Transverse colon (tissue), 4 donors: ENCODE data around the gene ABLIM2. TPM values are rescaled to one million over a fixed set of nuclear protein-coding genes. Genes with fewer than 3 reads are reported as not detected.

ENCODE experiments used
- DNase-seq: peaks from one replicate; pipeline ENCODE4 v3.0.0-alpha.2; 2019
- H3K27ac ChIP-seq, 4 donors: fragments of 200-600 bp; sonication (generic); 2 replicates each; pipeline ENCODE4 v1.5.1; 2016 to 2018; ENCODE audit warnings: inconsistent platforms in 4 of 4
- H3K27me3 ChIP-seq: fragments of 200-600 bp; sonication (generic); 2 replicates; pipeline ENCODE4 v1.5.1; 2017; ENCODE audit warnings: inconsistent platforms
- H3K36me3 ChIP-seq, 4 donors: fragments of 200-600 bp; sonication (generic); 2 replicates each; pipeline ENCODE4 v1.5.1; 2017 to 2019; ENCODE audit warnings: inconsistent platforms in 4 of 4
- H3K4me1 ChIP-seq, 4 donors: fragments of 200-600 bp; sonication (generic); 2 replicates each; pipeline ENCODE4 v1.5.1; 2017 to 2020; ENCODE audit warnings: inconsistent platforms in 4 of 4
- H3K4me3 ChIP-seq, 4 donors: fragments of 200-600 bp; sonication (generic); 1 replicate in 1 of 4; 2 replicates in 3 of 4; pipeline versions ENCODE4 v1.5.1 to v1.6.1; 2017 to 2019; ENCODE audit warnings: inconsistent platforms in 4 of 4
- H3K9me3 ChIP-seq, 2 donors: fragments of 200-600 bp; sonication (generic); 2 replicates each; pipeline ENCODE4 v1.5.1; 2017 to 2019; ENCODE audit warnings: inconsistent platforms in 2 of 2
- CTCF ChIP-seq, 5 experiments: fragments of 200-600 bp in 3 of 5; fragments of 450-650 bp in 2 of 5; sonication (generic) in 3 of 5; IDR thresholded peaks; 1 replicate in 2 of 5; 2 replicates in 3 of 5; pipeline ENCODE4 v1.5.1; 2016 to 2017; ENCODE audit warnings: antibody characterized with exemption in 5 of 5, inconsistent platforms in 3 of 5, mild to moderate bottlenecking in 2 of 5, moderate library complexity in 1 of 5
- EP300 ChIP-seq: sonication (generic); formaldehyde crosslinking; IDR thresholded peaks from one replicate; pipeline ENCODE4 v1.6.1; 2017; ENCODE audit warnings: antibody characterized with exemption, low read depth
- POLR2A ChIP-seq: fragments of 450-650 bp; IDR thresholded peaks from one replicate; pipeline ENCODE4 v1.6.1; 2016; ENCODE audit warnings: antibody characterized with exemption, mild to moderate bottlenecking, moderate library complexity
- POLR2AphosphoS5 ChIP-seq, 3 donors: sonication (generic); formaldehyde crosslinking; IDR thresholded peaks; one replicate each; pipeline ENCODE4 v1.6.1; 2016; ENCODE audit warnings: antibody characterized with exemption in 3 of 3
- WGBS, 2 donors: methylation state at CpG; one replicate each; pipeline ENCODE4 v1.1.5; 2018; ENCODE audit warnings: low coverage in 1 of 2; 5-methylcytosine and 5-hydroxymethylcytosine counted together
- in situ Hi-C, 4 donors: fragments of 200-750 bp; cut with MboI; loops; one replicate each; pipeline versions ENCODE4 v1.15.0 to v1.15.1; 2017; ENCODE audit warnings: low sequenced_read_pairs in 3 of 4, low pct_ligation_motif_present in 1 of 4, low pct_unique_long_range_greater_than_20kb in 1 of 4
- intact Hi-C: fragments of 100-400 bp; cut with DNase I; formaldehyde crosslinking; loops from one replicate; pipeline ENCODE4 v1.15.1; 2023; ENCODE audit warnings: low total_unique reads
- total RNA-seq, 4 donors: library from RNA; depleted of rRNA; stranded (reverse); fragments of >200 nt; gene quantifications; one replicate each; pipeline ENCODE4 v1.1.0, GENCODE V29; 2016

The ABLIM2 gene
- total RNA-seq, 4 donors from 2014 or later = 3.2 to 58.4 (median 14.2) TPM

GRCh38 chr4:8168232-8168631, 9.6 kb upstream of the ABLIM2 start:
- WGBS, 2 donors = 82% methylated on average over 1 of the region's 1 CpG; no CpG with 5 or more reads in 1 of the 2 donors
- Histone ChIP-seq H3K36me3 (no peaks in the 10 kb centered on the region), H3K4me3 (no peak overlapping the region), H3K4me1 (no peaks in the 10 kb centered on the region), H3K27ac (no peak overlapping the region), H3K9me3 (peaks cover 6 to 8% of the 10 kb centered on the region in 2 donors), H3K27me3 (peaks cover 5% of the 10 kb centered on the region)
- in situ Hi-C loops (loop anchor here in 1 of 4 donors (25.0 kb wide), 1 partner anchor 244 kb away; no protein-coding TSS in a partner anchor), intact Hi-C loops (no loop called here)
- no peak for TF ChIP-seq POLR2A
- no peak for TF ChIP-seq POLR2AphosphoS5 (IDR thresholded peaks at IDR 0.05)
- TF ChIP-seq CTCF (IDR thresholded peaks at IDR 0.05) = peak; percentile 10 to 54 (median 38)
- no peak for TF ChIP-seq EP300
- no peak for DNase-seq

- 40 to 48% methylated on average over 1 to 2 of the region's 2 CpGs for WGBS, 2 donors
- in situ Hi-C loops = loop anchor here in 1 of 4 donors (25.0 kb wide), 1 partner anchor 244 kb away; no protein-coding TSS in a partner anchor
Measured at GRCh38 chr4:8167815-8168214, 9.2 kb upstream of the ABLIM2 start.

GRCh38 chr4:8167291-8167690, 8.7 kb upstream of the ABLIM2 start:
- in situ Hi-C loops (loop anchor here in 1 of 4 donors (25.0 kb wide), 1 partner anchor 245 kb away; no protein-coding TSS in a partner anchor), intact Hi-C loops (no loop called here)
- Histone ChIP-seq H3K4me1 (no peaks in the 10 kb centered on the region), H3K27me3 (peaks cover 5% of the 10 kb centered on the region), H3K27ac (no peak overlapping the region), H3K36me3 (no peaks in the 10 kb centered on the region), H3K4me3 (no peak overlapping the region), H3K9me3 (peaks cover 6 to 8% of the 10 kb centered on the region in 2 donors)
- TF ChIP-seq CTCF (IDR thresholded peaks at IDR 0.05) (no peak), EP300 (no peak), POLR2AphosphoS5 (IDR thresholded peaks at IDR 0.05) (no peak), POLR2A (no peak)
- no peak for DNase-seq
- 48 to 60% methylated on average over 2 of the region's 2 CpGs for whole genome bisulfite sequencing, 2 donors

More at GRCh38 chr4:8167815-8168214, 9.2 kb upstream of the ABLIM2 start:
- Histone ChIP-seq H3K9me3 (peaks cover 6 to 8% of the 10 kb centered on the region in 2 donors), H3K27me3 (peaks cover 5% of the 10 kb centered on the region), H3K4me1 (no peaks in the 10 kb centered on the region), H3K36me3 (no peaks in the 10 kb centered on the region), H3K27ac (no peak overlapping the region), H3K4me3 (no peak overlapping the region)
- no peak for DNase-seq
- no peak for TF ChIP-seq EP300
- TF ChIP-seq POLR2A = no peak
- intact Hi-C loops = no loop called here

GRCh38 chr4:8165374-8165896, 6.8 kb upstream of the ABLIM2 start:
- Histone ChIP-seq H3K27me3 (no peaks in the 10 kb centered on the region), H3K36me3 (no peaks in the 10 kb centered on the region), H3K27ac (no peak overlapping the region), H3K9me3 (peaks cover 6 to 8% of the 10 kb centered on the region in 2 donors), H3K4me1 (peaks cover 0 to 1% (median under 1%) of the 10 kb centered on the region in 4 donors), H3K4me3 (no peak overlapping the region)
- 65% methylated on average over 6 of the region's 6 CpGs; no CpG with 5 or more reads in 1 of the 2 donors for WGBS, 2 donors
- TF ChIP-seq POLR2A (no peak), EP300 (no peak), POLR2AphosphoS5 (IDR thresholded peaks at IDR 0.05) (no peak), CTCF (IDR thresholded peaks at IDR 0.05) (no peak)
- in situ Hi-C loops (loop anchor here in 1 of 4 donors (25.0 kb wide), 1 partner anchor 247 kb away; no protein-coding TSS in a partner anchor), intact Hi-C loops (no loop called here)
- DNase-seq = no peak
